Measurements from ENCODE around the gene JUN.

JUN gene

DNA sequence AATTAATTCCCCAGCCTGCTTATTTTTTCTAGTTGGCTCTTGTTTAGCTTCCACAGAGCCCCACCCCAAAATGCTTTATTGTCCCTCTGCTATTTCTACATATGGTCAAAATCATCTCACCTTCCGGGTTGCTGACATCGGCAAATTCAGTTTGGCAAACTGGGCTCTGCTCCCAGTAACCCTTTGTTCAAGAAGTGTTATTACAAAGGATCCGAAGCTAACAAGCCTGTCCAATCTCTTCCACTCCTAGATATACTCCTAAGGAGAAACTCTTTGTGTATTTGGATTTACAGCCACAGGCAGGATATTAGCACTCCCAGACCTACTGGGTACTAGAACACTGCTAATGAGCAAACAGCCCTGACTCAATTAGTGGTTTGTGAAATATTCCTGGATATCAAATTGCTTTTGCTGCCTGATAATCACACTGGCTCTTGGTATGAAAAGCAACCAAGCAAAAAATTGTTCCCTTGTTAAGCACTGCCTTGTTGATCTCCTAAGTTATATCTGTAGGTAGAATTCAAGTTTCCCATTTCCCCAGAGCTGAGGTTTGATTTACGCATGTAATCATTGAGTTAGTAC lies 4.0 kb downstream of the JUN start (continued):
- TF ChIP-seq, protein P1, sequence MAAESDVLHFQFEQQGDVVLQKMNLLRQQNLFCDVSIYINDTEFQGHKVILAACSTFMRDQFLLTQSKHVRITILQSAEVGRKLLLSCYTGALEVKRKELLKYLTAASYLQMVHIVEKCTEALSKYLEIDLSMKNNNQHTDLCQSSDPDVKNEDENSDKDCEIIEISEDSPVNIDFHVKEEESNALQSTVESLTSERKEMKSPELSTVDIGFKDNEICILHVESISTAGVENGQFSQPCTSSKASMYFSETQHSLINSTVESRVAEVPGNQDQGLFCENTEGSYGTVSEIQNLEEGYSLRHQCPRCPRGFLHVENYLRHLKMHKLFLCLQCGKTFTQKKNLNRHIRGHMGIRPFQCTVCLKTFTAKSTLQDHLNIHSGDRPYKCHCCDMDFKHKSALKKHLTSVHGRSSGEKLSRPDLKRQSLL (tag by site-specific recombination; IDR thresholded peaks at IDR 0.05), result no peak; the same call in 1 of the 2 replicates
- no peak for TF ChIP-seq ZNF23 (tag by site-specific recombination; IDR thresholded peaks at IDR 0.05; ENCODE audit: borderline replicate concordance)
- TF ChIP-seq ZNF214 (tag by site-specific recombination; IDR thresholded peaks at IDR 0.05; ENCODE audit: borderline replicate concordance), result no peak
- no peak for TF ChIP-seq ZNF660 (tag by site-specific recombination; IDR thresholded peaks at IDR 0.05)
- TF ChIP-seq ZNF510 (tag by site-specific recombination; IDR thresholded peaks at IDR 0.05; ENCODE audit: insufficient replicate concordance), result no peak
- TF ChIP-seq ZNF114 (tag by site-specific recombination; IDR thresholded peaks at IDR 0.05), result no peak
- peak; percentile 100 for TF ChIP-seq PRDM6 (tag by site-specific recombination; IDR thresholded peaks at IDR 0.05)
- TF ChIP-seq YY1 (tag by site-specific recombination; IDR thresholded peaks at IDR 0.05), result no peak; the same call in 1 of the 2 replicates
- no peak for TF ChIP-seq ZNF341 (tag by site-specific recombination; IDR thresholded peaks at IDR 0.05; ENCODE audit: low read depth)
- no peak for TF ChIP-seq ZNF155 (tag by site-specific recombination; IDR thresholded peaks at IDR 0.05)
- peak; percentile 47 for TF ChIP-seq ZBTB8A (tag by site-specific recombination; IDR thresholded peaks at IDR 0.05)
- TF ChIP-seq ZNF146 (tag by site-specific recombination; IDR thresholded peaks at IDR 0.05), result peak; percentile 46; the same call in 1 of the 2 replicates
- TF ChIP-seq, protein P2, sequence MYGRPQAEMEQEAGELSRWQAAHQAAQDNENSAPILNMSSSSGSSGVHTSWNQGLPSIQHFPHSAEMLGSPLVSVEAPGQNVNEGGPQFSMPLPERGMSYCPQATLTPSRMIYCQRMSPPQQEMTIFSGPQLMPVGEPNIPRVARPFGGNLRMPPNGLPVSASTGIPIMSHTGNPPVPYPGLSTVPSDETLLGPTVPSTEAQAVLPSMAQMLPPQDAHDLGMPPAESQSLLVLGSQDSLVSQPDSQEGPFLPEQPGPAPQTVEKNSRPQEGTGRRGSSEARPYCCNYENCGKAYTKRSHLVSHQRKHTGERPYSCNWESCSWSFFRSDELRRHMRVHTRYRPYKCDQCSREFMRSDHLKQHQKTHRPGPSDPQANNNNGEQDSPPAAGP (tag by site-specific recombination; IDR thresholded peaks at IDR 0.05), result peak; percentile 94
- no peak for TF ChIP-seq ZNF175 (tag by site-specific recombination; IDR thresholded peaks at IDR 0.05)
- TF ChIP-seq ZNF280C (tag by site-specific recombination; IDR thresholded peaks at IDR 0.05), result no peak
- no peak for TF ChIP-seq ZNF140 (tag by site-specific recombination; IDR thresholded peaks at IDR 0.05)
- TF ChIP-seq ZSCAN30 (tag by site-specific recombination; IDR thresholded peaks at IDR 0.05), result peak; percentile 91
- peak; percentile 94 for TF ChIP-seq ZNF2 (tag by site-specific recombination; IDR thresholded peaks at IDR 0.05)
- TF ChIP-seq ZNF707 (tag by site-specific recombination; IDR thresholded peaks at IDR 0.05), result no peak
- TF ChIP-seq ZNF701 (tag by site-specific recombination; IDR thresholded peaks at IDR 0.05), result no peak
- TF ChIP-seq ZNF112 (tag by site-specific recombination; IDR thresholded peaks at IDR 0.05), result no peak
- no peak for TF ChIP-seq ZNF530 (tag by site-specific recombination; IDR thresholded peaks at IDR 0.05; ENCODE audit: low read depth)
- TF ChIP-seq ZNF221 (tag by site-specific recombination; IDR thresholded peaks at IDR 0.05; ENCODE audit: borderline replicate concordance), result no peak
- TF ChIP-seq SCRT1 (tag by site-specific recombination; IDR thresholded peaks at IDR 0.05; ENCODE audit: borderline replicate concordance), result peak; percentile 94
- TF ChIP-seq, protein P3, sequence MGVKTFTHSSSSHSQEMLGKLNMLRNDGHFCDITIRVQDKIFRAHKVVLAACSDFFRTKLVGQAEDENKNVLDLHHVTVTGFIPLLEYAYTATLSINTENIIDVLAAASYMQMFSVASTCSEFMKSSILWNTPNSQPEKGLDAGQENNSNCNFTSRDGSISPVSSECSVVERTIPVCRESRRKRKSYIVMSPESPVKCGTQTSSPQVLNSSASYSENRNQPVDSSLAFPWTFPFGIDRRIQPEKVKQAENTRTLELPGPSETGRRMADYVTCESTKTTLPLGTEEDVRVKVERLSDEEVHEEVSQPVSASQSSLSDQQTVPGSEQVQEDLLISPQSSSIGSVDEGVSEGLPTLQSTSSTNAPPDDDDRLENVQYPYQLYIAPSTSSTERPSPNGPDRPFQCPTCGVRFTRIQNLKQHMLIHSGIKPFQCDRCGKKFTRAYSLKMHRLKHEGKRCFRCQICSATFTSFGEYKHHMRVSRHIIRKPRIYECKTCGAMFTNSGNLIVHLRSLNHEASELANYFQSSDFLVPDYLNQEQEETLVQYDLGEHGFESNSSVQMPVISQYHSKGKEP (tag by site-specific recombination; IDR thresholded peaks at IDR 0.05), result peak; percentile 84
- peak; percentile 85 for TF ChIP-seq ZNF10 (tag by site-specific recombination; IDR thresholded peaks at IDR 0.05)
- peak; percentile 92 for TF ChIP-seq ZNF629 (tag by site-specific recombination; IDR thresholded peaks at IDR 0.05)
- no peak for TF ChIP-seq ZNF549 (tag by site-specific recombination; IDR thresholded peaks at IDR 0.05)
- TF ChIP-seq ZFHX2 (tag by site-specific recombination; conservative IDR thresholded peaks at IDR 0.05), result no peak
- TF ChIP-seq ZNF677 (tag by site-specific recombination; IDR thresholded peaks at IDR 0.05), result no peak
- TF ChIP-seq, protein P4, sequence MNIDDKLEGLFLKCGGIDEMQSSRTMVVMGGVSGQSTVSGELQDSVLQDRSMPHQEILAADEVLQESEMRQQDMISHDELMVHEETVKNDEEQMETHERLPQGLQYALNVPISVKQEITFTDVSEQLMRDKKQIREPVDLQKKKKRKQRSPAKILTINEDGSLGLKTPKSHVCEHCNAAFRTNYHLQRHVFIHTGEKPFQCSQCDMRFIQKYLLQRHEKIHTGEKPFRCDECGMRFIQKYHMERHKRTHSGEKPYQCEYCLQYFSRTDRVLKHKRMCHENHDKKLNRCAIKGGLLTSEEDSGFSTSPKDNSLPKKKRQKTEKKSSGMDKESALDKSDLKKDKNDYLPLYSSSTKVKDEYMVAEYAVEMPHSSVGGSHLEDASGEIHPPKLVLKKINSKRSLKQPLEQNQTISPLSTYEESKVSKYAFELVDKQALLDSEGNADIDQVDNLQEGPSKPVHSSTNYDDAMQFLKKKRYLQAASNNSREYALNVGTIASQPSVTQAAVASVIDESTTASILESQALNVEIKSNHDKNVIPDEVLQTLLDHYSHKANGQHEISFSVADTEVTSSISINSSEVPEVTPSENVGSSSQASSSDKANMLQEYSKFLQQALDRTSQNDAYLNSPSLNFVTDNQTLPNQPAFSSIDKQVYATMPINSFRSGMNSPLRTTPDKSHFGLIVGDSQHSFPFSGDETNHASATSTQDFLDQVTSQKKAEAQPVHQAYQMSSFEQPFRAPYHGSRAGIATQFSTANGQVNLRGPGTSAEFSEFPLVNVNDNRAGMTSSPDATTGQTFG (tag by site-specific recombination; IDR thresholded peaks at IDR 0.05; ENCODE audit: borderline replicate concordance), result no peak
